Activated T-helper 1 cell treated with Interleukin-2 at 50 U/mL for 16 hours (primary cell): ENCODE data around the gene HSD11B2.

ENCODE experiments used
- DNase-seq: peaks from one replicate; pipeline ENCODE4 v3.0.0-alpha.2; 2020; ENCODE audit warnings: low read depth

The HSD11B2 gene

GRCh38 chr16:67435758-67436164 lies 4.8 kb downstream of the HSD11B2 start:
- no peak for DNase-seq

GRCh38 chr16:67436640-67437193 lies 5.8 kb downstream of the HSD11B2 start:
- no peak for DNase-seq

- no peak for DNase-seq
Observed at GRCh38 chr16:67437513-67437912, 6.6 kb downstream of the HSD11B2 start.

GRCh38 chr16:67438098-67438791 lies 7.3 kb downstream of the HSD11B2 start:
- DNase-seq: no peak

- no peak for DNase-seq
Observed at GRCh38 chr16:67438824-67439393, 8.0 kb downstream of the HSD11B2 start.

- no peak for DNase-seq
Observed at GRCh38 chr16:67441271-67441753, 10.4 kb downstream of the HSD11B2 start.

- no peak for DNase-seq
Observed at GRCh38 chr16:67441907-67442306, 11.0 kb downstream of the HSD11B2 start.

- DNase-seq: no peak
Observed at GRCh38 chr16:67442581-67443255, 11.8 kb downstream of the HSD11B2 start.

- DNase-seq: no peak
Observed at GRCh38 chr16:67443265-67443664, 12.3 kb downstream of the HSD11B2 start.

- no peak for DNase-seq
Observed at GRCh38 chr16:67444259-67445125, 13.6 kb downstream of the HSD11B2 start.

- no peak for DNase-seq
Observed at GRCh38 chr16:67445126-67445426, 14.2 kb downstream of the HSD11B2 start.

- no peak for DNase-seq
Observed at GRCh38 chr16:67445441-67445912, 14.6 kb downstream of the HSD11B2 start.

GRCh38 chr16:67445913-67446907 lies 15.3 kb downstream of the HSD11B2 start:
- DNase-seq: no peak

- no peak for DNase-seq
Observed at GRCh38 chr16:67446968-67447507, 16.1 kb downstream of the HSD11B2 start.

GRCh38 chr16:67447508-67448076 lies 16.7 kb downstream of the HSD11B2 start:
- peak; percentile 18 for DNase-seq

- no peak for DNase-seq
Observed at GRCh38 chr16:67448580-67448979, 17.7 kb downstream of the HSD11B2 start.

GRCh38 chr16:67449336-67449735 lies 18.4 kb downstream of the HSD11B2 start:
- DNase-seq: no peak

GRCh38 chr16:67449739-67450138 lies 18.8 kb downstream of the HSD11B2 start:
- no peak for DNase-seq

- DNase-seq: no peak
Observed at GRCh38 chr16:67451061-67451703, 20.3 kb downstream of the HSD11B2 start.
